ENCODE measurements around the gene KIAA1328.

- TF ChIP-seq, protein P1, sequence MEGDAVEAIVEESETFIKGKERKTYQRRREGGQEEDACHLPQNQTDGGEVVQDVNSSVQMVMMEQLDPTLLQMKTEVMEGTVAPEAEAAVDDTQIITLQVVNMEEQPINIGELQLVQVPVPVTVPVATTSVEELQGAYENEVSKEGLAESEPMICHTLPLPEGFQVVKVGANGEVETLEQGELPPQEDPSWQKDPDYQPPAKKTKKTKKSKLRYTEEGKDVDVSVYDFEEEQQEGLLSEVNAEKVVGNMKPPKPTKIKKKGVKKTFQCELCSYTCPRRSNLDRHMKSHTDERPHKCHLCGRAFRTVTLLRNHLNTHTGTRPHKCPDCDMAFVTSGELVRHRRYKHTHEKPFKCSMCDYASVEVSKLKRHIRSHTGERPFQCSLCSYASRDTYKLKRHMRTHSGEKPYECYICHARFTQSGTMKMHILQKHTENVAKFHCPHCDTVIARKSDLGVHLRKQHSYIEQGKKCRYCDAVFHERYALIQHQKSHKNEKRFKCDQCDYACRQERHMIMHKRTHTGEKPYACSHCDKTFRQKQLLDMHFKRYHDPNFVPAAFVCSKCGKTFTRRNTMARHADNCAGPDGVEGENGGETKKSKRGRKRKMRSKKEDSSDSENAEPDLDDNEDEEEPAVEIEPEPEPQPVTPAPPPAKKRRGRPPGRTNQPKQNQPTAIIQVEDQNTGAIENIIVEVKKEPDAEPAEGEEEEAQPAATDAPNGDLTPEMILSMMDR (IDR thresholded peaks at IDR 0.05; ENCODE audit: insufficient read depth, low read length, poor library complexity, severe bottlenecking): no peak
- no peak for TF ChIP-seq EZH2phosphoT487 (conservative IDR thresholded peaks at IDR 0.05; ENCODE audit: low read length)
These were observed 22.3 kb downstream of the KIAA1328 start for GRCh38 chr18:36851202-36851590.
